Measurements from ENCODE around the gene PLB1.

Gene PLB1

GRCh38 chr2:28454016-28454930 lies 41.6 kb upstream of the PLB1 start:
- Histone ChIP-seq H2BK12ac (ENCODE audit: low read length) (no peak overlapping the region), H3K4me3 (ENCODE audit: low read length in 2 of 2) (no peak overlapping the region), H3K18ac (ENCODE audit: low read length) (no peak overlapping the region), H3K9ac (ENCODE audit: low read depth, low read length, poor library complexity) (no peak overlapping the region), H2BK5ac (ENCODE audit: low read length) (no peak overlapping the region), H3K14ac (ENCODE audit: low read length) (no peak overlapping the region), H2AFZ (ENCODE audit: low read length) (no peak overlapping the region), H3K4me1 (ENCODE audit: control insufficient read depth in 2 of 2, insufficient read depth in 1 of 2, low read depth in 1 of 2, low read length in 2 of 2) (peaks cover 0 to 2% of the 10 kb centered on the region in 2 donors), H3K79me1 (ENCODE audit: low read depth, low read length) (no peaks in the 10 kb centered on the region), H3K9me3 (replicated peaks in 1 of 2; ENCODE audit: control insufficient read depth in 2 of 2, insufficient read depth in 1 of 2, low read depth in 1 of 2, low read length in 2 of 2) (no peaks in the 10 kb centered on the region), H3K23ac (ENCODE audit: low read depth, low read length, poor library complexity) (no peak overlapping the region), H3K27ac (replicated peaks; ENCODE audit: low read length) (no peak overlapping the region), H3K4ac (ENCODE audit: low read length) (no peak overlapping the region), H3K4me2 (ENCODE audit: insufficient read depth, low read length, poor library complexity, severe bottlenecking) (no peak overlapping the region), H3K36me3 (replicated peaks in 1 of 2; ENCODE audit: control insufficient read depth in 2 of 2, insufficient read depth in 2 of 2, low read length in 2 of 2) (no peaks in the 10 kb centered on the region), H4K8ac (ENCODE audit: low read depth, low read length) (no peak overlapping the region), H2BK120ac (ENCODE audit: low read depth, low read length) (no peak overlapping the region), H2BK15ac (ENCODE audit: low read length) (no peak overlapping the region), H4K91ac (ENCODE audit: low read depth, low read length, poor library complexity) (no peak overlapping the region), H3K27me3 (ENCODE audit: control insufficient read depth in 3 of 3, insufficient read depth in 3 of 3, low read depth in 1 of 3, low read length in 3 of 3) (peaks cover 0 to 5% (median 0%) of the 10 kb centered on the region in 3 experiments), H2AK5ac (ENCODE audit: low read depth, low read length) (no peak overlapping the region)
- no CpG with 5 or more reads among the region's 14 CpGs for WGBS, 2 donors (ENCODE audit: extremely low coverage in 2 of 2, insufficient read length in 2 of 2, insufficient replicate concordance in 1 of 2)
- DNase-seq (ENCODE audit: low spot score): no peak

- H3K36me3 ChIP-seq (replicated peaks in 1 of 2; ENCODE audit: control insufficient read depth in 2 of 2, insufficient read depth in 2 of 2, low read length in 2 of 2): no peaks in the 10 kb centered on the region
- H3K4me3 ChIP-seq (ENCODE audit: low read length in 2 of 2): no peak overlapping the region
- no peak overlapping the region for H2AK5ac ChIP-seq (ENCODE audit: low read depth, low read length)
- no peak overlapping the region for H3K23ac ChIP-seq (ENCODE audit: low read depth, low read length, poor library complexity)
- no peak overlapping the region for H3K14ac ChIP-seq (ENCODE audit: low read length)
- peak overlapping the region; percentile 3 for H3K18ac ChIP-seq (ENCODE audit: low read length)
- H4K8ac ChIP-seq (ENCODE audit: low read depth, low read length): no peak overlapping the region
- H4K91ac ChIP-seq (ENCODE audit: low read depth, low read length, poor library complexity): no peak overlapping the region
- no peak overlapping the region for H2AFZ ChIP-seq (ENCODE audit: low read length)
- H3K4me2 ChIP-seq (ENCODE audit: insufficient read depth, low read length, poor library complexity, severe bottlenecking): no peak overlapping the region
- no peak overlapping the region for H3K27ac ChIP-seq (replicated peaks; ENCODE audit: low read length)
- no peaks in the 10 kb centered on the region for H3K79me1 ChIP-seq (ENCODE audit: low read depth, low read length)
- no peak overlapping the region for H2BK120ac ChIP-seq (ENCODE audit: low read depth, low read length)
- no peak for DNase-seq (ENCODE audit: low spot score)
- no peak overlapping the region for H2BK5ac ChIP-seq (ENCODE audit: low read length)
- no peak overlapping the region for H2BK15ac ChIP-seq (ENCODE audit: low read length)
- H3K9ac ChIP-seq (ENCODE audit: low read depth, low read length, poor library complexity): no peak overlapping the region
- H3K4me1 ChIP-seq (ENCODE audit: control insufficient read depth in 2 of 2, insufficient read depth in 1 of 2, low read depth in 1 of 2, low read length in 2 of 2): peaks cover 0 to under 1% of the 10 kb centered on the region in 2 donors
- no peak overlapping the region for H3K4ac ChIP-seq (ENCODE audit: low read length)
- H3K9me3 ChIP-seq (replicated peaks in 1 of 2; ENCODE audit: control insufficient read depth in 2 of 2, insufficient read depth in 1 of 2, low read depth in 1 of 2, low read length in 2 of 2): peaks cover 0 to 2% of the 10 kb centered on the region in 2 donors
- H3K27me3 ChIP-seq (ENCODE audit: control insufficient read depth in 3 of 3, insufficient read depth in 3 of 3, low read depth in 1 of 3, low read length in 3 of 3): peaks cover 0 to 5% (median 0%) of the 10 kb centered on the region in 3 experiments
- H2BK12ac ChIP-seq (ENCODE audit: low read length): no peak overlapping the region
- no CpG with 5 or more reads among the region's 10 CpGs for WGBS, 2 donors (ENCODE audit: extremely low coverage in 2 of 2, insufficient read length in 2 of 2, insufficient replicate concordance in 1 of 2)
Measured at GRCh38 chr2:28457237-28457636, 38.6 kb upstream of the PLB1 start.

GRCh38 chr2:28461056-28461455 lies 34.8 kb upstream of the PLB1 start:
- H3K4me3 ChIP-seq (ENCODE audit: low read length in 2 of 2): no peak overlapping the region
- no peak overlapping the region for H3K14ac ChIP-seq (ENCODE audit: low read length)
- no peak overlapping the region for H2BK12ac ChIP-seq (ENCODE audit: low read length)
- no peak overlapping the region for H3K18ac ChIP-seq (ENCODE audit: low read length)
- DNase-seq (ENCODE audit: low spot score): no peak
- H3K36me3 ChIP-seq (replicated peaks in 1 of 2; ENCODE audit: control insufficient read depth in 2 of 2, insufficient read depth in 2 of 2, low read length in 2 of 2): no peaks in the 10 kb centered on the region
- no peak overlapping the region for H3K23ac ChIP-seq (ENCODE audit: low read depth, low read length, poor library complexity)
- no peak overlapping the region for H4K8ac ChIP-seq (ENCODE audit: low read depth, low read length)
- H3K27me3 ChIP-seq (ENCODE audit: control insufficient read depth in 3 of 3, insufficient read depth in 3 of 3, low read depth in 1 of 3, low read length in 3 of 3): no peaks in the 10 kb centered on the region
- H3K27ac ChIP-seq (replicated peaks; ENCODE audit: low read length): no peak overlapping the region
- H3K79me1 ChIP-seq (ENCODE audit: low read depth, low read length): no peaks in the 10 kb centered on the region
- no peak overlapping the region for H3K4me2 ChIP-seq (ENCODE audit: insufficient read depth, low read length, poor library complexity, severe bottlenecking)
- no peak overlapping the region for H3K9ac ChIP-seq (ENCODE audit: low read depth, low read length, poor library complexity)
- no peak overlapping the region for H4K91ac ChIP-seq (ENCODE audit: low read depth, low read length, poor library complexity)
- H3K9me3 ChIP-seq (replicated peaks in 1 of 2; ENCODE audit: control insufficient read depth in 2 of 2, insufficient read depth in 1 of 2, low read depth in 1 of 2, low read length in 2 of 2): peaks cover 0 to 4% of the 10 kb centered on the region in 2 donors
- no peak overlapping the region for H2AFZ ChIP-seq (ENCODE audit: low read length)
- no peaks in the 10 kb centered on the region for H3K4me1 ChIP-seq (ENCODE audit: control insufficient read depth in 2 of 2, insufficient read depth in 1 of 2, low read depth in 1 of 2, low read length in 2 of 2)
- no peak overlapping the region for H2BK120ac ChIP-seq (ENCODE audit: low read depth, low read length)
- H2BK15ac ChIP-seq (ENCODE audit: low read length): no peak overlapping the region
- no CpG with 5 or more reads among the region's 2 CpGs for WGBS, 2 donors (ENCODE audit: extremely low coverage in 2 of 2, insufficient read length in 2 of 2, insufficient replicate concordance in 1 of 2)
- H3K4ac ChIP-seq (ENCODE audit: low read length): no peak overlapping the region
- no peak overlapping the region for H2BK5ac ChIP-seq (ENCODE audit: low read length)
- no peak overlapping the region for H2AK5ac ChIP-seq (ENCODE audit: low read depth, low read length)

- no peak overlapping the region for H3K4ac ChIP-seq (ENCODE audit: low read length)
- no peak overlapping the region for H3K9ac ChIP-seq (ENCODE audit: low read depth, low read length, poor library complexity)
- H3K14ac ChIP-seq (ENCODE audit: low read length): no peak overlapping the region
- no peak overlapping the region for H3K27ac ChIP-seq (replicated peaks; ENCODE audit: low read length)
- no peak overlapping the region for H2AFZ ChIP-seq (ENCODE audit: low read length)
- DNase-seq (ENCODE audit: low spot score): no peak
- peaks cover 0 to 4% of the 10 kb centered on the region in 2 donors for H3K9me3 ChIP-seq (replicated peaks in 1 of 2; ENCODE audit: control insufficient read depth in 2 of 2, insufficient read depth in 1 of 2, low read depth in 1 of 2, low read length in 2 of 2)
- H2BK15ac ChIP-seq (ENCODE audit: low read length): no peak overlapping the region
- no peak overlapping the region for H3K4me2 ChIP-seq (ENCODE audit: insufficient read depth, low read length, poor library complexity, severe bottlenecking)
- H3K27me3 ChIP-seq (ENCODE audit: control insufficient read depth in 3 of 3, insufficient read depth in 3 of 3, low read depth in 1 of 3, low read length in 3 of 3): no peaks in the 10 kb centered on the region
- H3K36me3 ChIP-seq (replicated peaks in 1 of 2; ENCODE audit: control insufficient read depth in 2 of 2, insufficient read depth in 2 of 2, low read length in 2 of 2): no peaks in the 10 kb centered on the region
- no peak overlapping the region for H2BK120ac ChIP-seq (ENCODE audit: low read depth, low read length)
- H3K23ac ChIP-seq (ENCODE audit: low read depth, low read length, poor library complexity): no peak overlapping the region
- H4K8ac ChIP-seq (ENCODE audit: low read depth, low read length): no peak overlapping the region
- H3K79me1 ChIP-seq (ENCODE audit: low read depth, low read length): no peaks in the 10 kb centered on the region
- no peak overlapping the region for H2BK12ac ChIP-seq (ENCODE audit: low read length)
- no peak overlapping the region for H2BK5ac ChIP-seq (ENCODE audit: low read length)
- H3K18ac ChIP-seq (ENCODE audit: low read length): no peak overlapping the region
- H4K91ac ChIP-seq (ENCODE audit: low read depth, low read length, poor library complexity): no peak overlapping the region
- H3K4me1 ChIP-seq (ENCODE audit: control insufficient read depth in 2 of 2, insufficient read depth in 1 of 2, low read depth in 1 of 2, low read length in 2 of 2): no peaks in the 10 kb centered on the region
- H3K4me3 ChIP-seq (ENCODE audit: low read length in 2 of 2): no peak overlapping the region
- no peak overlapping the region for H2AK5ac ChIP-seq (ENCODE audit: low read depth, low read length)
Measured at GRCh38 chr2:28462122-28462521, 33.7 kb upstream of the PLB1 start.
